ENCODE data around the gene PKD1L1. TPM values are rescaled to one million over a fixed set of nuclear protein-coding genes. Genes with fewer than 3 reads are reported as not detected.

The PKD1L1 gene
- total RNA-seq, 2 donors from 2014 or later: 0.16 to 0.61 TPM

GRCh38 chr7:47973739-47974138 is 25.5 kb upstream of the PKD1L1 start:
- Mint-ChIP-seq H3K36me3 (ENCODE audit: low read depth) (peaks cover 100% of the 10 kb centered on the region), H3K27me3 (no peaks in the 10 kb centered on the region), H3K4me3 (peak overlapping the region; percentile 3), H3K4me1 (peaks cover 46% of the 10 kb centered on the region), H3K9me3 (no peaks in the 10 kb centered on the region), H3K27ac (peak overlapping the region; percentile 72)
- ATAC-seq (replicated peaks): peak; percentile 76

GRCh38 chr7:47970761-47971160 is 22.5 kb upstream of the PKD1L1 start:
- Mint-ChIP-seq H3K9me3 (no peaks in the 10 kb centered on the region), H3K36me3 (ENCODE audit: low read depth) (peaks cover 100% of the 10 kb centered on the region), H3K27ac (peak overlapping the region; percentile 62), H3K27me3 (no peaks in the 10 kb centered on the region), H3K4me1 (peaks cover 29% of the 10 kb centered on the region), H3K4me3 (no peak overlapping the region)
- ATAC-seq (replicated peaks): no peak

- Mint-ChIP-seq H3K36me3 (ENCODE audit: low read depth) (peaks cover 100% of the 10 kb centered on the region), H3K9me3 (no peaks in the 10 kb centered on the region), H3K27ac (no peak overlapping the region), H3K4me1 (peaks cover 25% of the 10 kb centered on the region), H3K27me3 (no peaks in the 10 kb centered on the region), H3K4me3 (no peak overlapping the region)
- ATAC-seq (replicated peaks): peak; percentile 52
These were observed 20.8 kb upstream of the PKD1L1 start for GRCh38 chr7:47968847-47969774.

- Mint-ChIP-seq H3K36me3 (ENCODE audit: low read depth) (peaks cover 100% of the 10 kb centered on the region), H3K27ac (no peak overlapping the region), H3K27me3 (no peaks in the 10 kb centered on the region), H3K4me3 (no peak overlapping the region), H3K4me1 (peaks cover 16% of the 10 kb centered on the region), H3K9me3 (no peaks in the 10 kb centered on the region)
- no peak for ATAC-seq (replicated peaks)
These were observed 19.4 kb upstream of the PKD1L1 start for GRCh38 chr7:47967708-47968107.

GRCh38 chr7:47967123-47967522 is 18.9 kb upstream of the PKD1L1 start:
- peaks cover 100% of the 10 kb centered on the region for H3K36me3 Mint-ChIP-seq (ENCODE audit: low read depth)
- H3K4me3 Mint-ChIP-seq: no peak overlapping the region
- peak overlapping the region; percentile 34 for H3K27ac Mint-ChIP-seq
- ATAC-seq (replicated peaks): no peak
- peaks cover 12% of the 10 kb centered on the region for H3K4me1 Mint-ChIP-seq
- H3K9me3 Mint-ChIP-seq: no peaks in the 10 kb centered on the region
- no peaks in the 10 kb centered on the region for H3K27me3 Mint-ChIP-seq

- Mint-ChIP-seq H3K27me3 (no peaks in the 10 kb centered on the region), H3K4me3 (no peak overlapping the region), H3K9me3 (no peaks in the 10 kb centered on the region), H3K36me3 (ENCODE audit: low read depth) (peaks cover 100% of the 10 kb centered on the region), H3K27ac (no peak overlapping the region), H3K4me1 (peaks cover 5% of the 10 kb centered on the region)
- ATAC-seq (replicated peaks): no peak
These were observed 17.2 kb upstream of the PKD1L1 start for GRCh38 chr7:47965456-47965855.

- ATAC-seq (replicated peaks): no peak
- no peaks in the 10 kb centered on the region for H3K4me1 Mint-ChIP-seq
- H3K27ac Mint-ChIP-seq: no peak overlapping the region
- no peaks in the 10 kb centered on the region for H3K27me3 Mint-ChIP-seq
- H3K9me3 Mint-ChIP-seq: no peaks in the 10 kb centered on the region
- no peak overlapping the region for H3K4me3 Mint-ChIP-seq
- H3K36me3 Mint-ChIP-seq (ENCODE audit: low read depth): peaks cover 83% of the 10 kb centered on the region
These were observed 14.0 kb upstream of the PKD1L1 start for GRCh38 chr7:47962262-47962661.

- ATAC-seq (replicated peaks): no peak
- H3K4me1 Mint-ChIP-seq: no peaks in the 10 kb centered on the region
- peaks cover 63% of the 10 kb centered on the region for H3K36me3 Mint-ChIP-seq (ENCODE audit: low read depth)
- H3K27ac Mint-ChIP-seq: no peak overlapping the region
- no peaks in the 10 kb centered on the region for H3K27me3 Mint-ChIP-seq
- H3K9me3 Mint-ChIP-seq: no peaks in the 10 kb centered on the region
- H3K4me3 Mint-ChIP-seq: no peak overlapping the region
These were observed 8.9 kb upstream of the PKD1L1 start for GRCh38 chr7:47957156-47957555.

- Mint-ChIP-seq H3K4me1 (peaks cover 4% of the 10 kb centered on the region), H3K27me3 (no peaks in the 10 kb centered on the region), H3K27ac (peak overlapping the region; percentile 14), H3K4me3 (no peak overlapping the region), H3K36me3 (ENCODE audit: low read depth) (peaks cover 54% of the 10 kb centered on the region), H3K9me3 (no peaks in the 10 kb centered on the region)
- ATAC-seq (replicated peaks): no peak
These were observed 8.0 kb upstream of the PKD1L1 start for GRCh38 chr7:47956220-47956619.

- ATAC-seq (replicated peaks): peak; percentile 70
- peaks cover 4% of the 10 kb centered on the region for H3K4me1 Mint-ChIP-seq
- peaks cover 45% of the 10 kb centered on the region for H3K36me3 Mint-ChIP-seq (ENCODE audit: low read depth)
- no peak overlapping the region for H3K27ac Mint-ChIP-seq
- H3K27me3 Mint-ChIP-seq: no peaks in the 10 kb centered on the region
- no peak overlapping the region for H3K4me3 Mint-ChIP-seq
- H3K9me3 Mint-ChIP-seq: no peaks in the 10 kb centered on the region
These were observed 6.1 kb upstream of the PKD1L1 start for GRCh38 chr7:47954231-47954911.

- Mint-ChIP-seq H3K9me3 (no peaks in the 10 kb centered on the region), H3K27ac (peak overlapping the region; percentile 26), H3K27me3 (no peaks in the 10 kb centered on the region), H3K4me1 (peaks cover 4% of the 10 kb centered on the region), H3K4me3 (no peak overlapping the region), H3K36me3 (ENCODE audit: low read depth) (peaks cover 45% of the 10 kb centered on the region)
- ATAC-seq (replicated peaks): peak; percentile 51
These were observed 5.6 kb upstream of the PKD1L1 start for GRCh38 chr7:47953822-47954221.

GRCh38 chr7:47952224-47952623 is 4.0 kb upstream of the PKD1L1 start:
- Mint-ChIP-seq H3K27ac (no peak overlapping the region), H3K27me3 (no peaks in the 10 kb centered on the region), H3K4me1 (peaks cover 4% of the 10 kb centered on the region), H3K4me3 (no peak overlapping the region), H3K36me3 (ENCODE audit: low read depth) (peaks cover 30% of the 10 kb centered on the region), H3K9me3 (no peaks in the 10 kb centered on the region)
- ATAC-seq (replicated peaks): no peak

- no peaks in the 10 kb centered on the region for H3K27me3 Mint-ChIP-seq
- H3K27ac Mint-ChIP-seq: no peak overlapping the region
- H3K9me3 Mint-ChIP-seq: no peaks in the 10 kb centered on the region
- H3K36me3 Mint-ChIP-seq (ENCODE audit: low read depth): peaks cover 22% of the 10 kb centered on the region
- no peak for ATAC-seq (replicated peaks)
- H3K4me1 Mint-ChIP-seq: peaks cover 4% of the 10 kb centered on the region
- no peak overlapping the region for H3K4me3 Mint-ChIP-seq
These were observed 3.1 kb upstream of the PKD1L1 start for GRCh38 chr7:47951374-47951773.

- H3K36me3 Mint-ChIP-seq (ENCODE audit: low read depth): peaks cover 15% of the 10 kb centered on the region
- H3K9me3 Mint-ChIP-seq: no peaks in the 10 kb centered on the region
- ATAC-seq (replicated peaks): no peak
- H3K27me3 Mint-ChIP-seq: no peaks in the 10 kb centered on the region
- H3K4me1 Mint-ChIP-seq: peaks cover 4% of the 10 kb centered on the region
- no peak overlapping the region for H3K27ac Mint-ChIP-seq
- H3K4me3 Mint-ChIP-seq: no peak overlapping the region
These were observed 2.4 kb upstream of the PKD1L1 start for GRCh38 chr7:47950714-47951113.

GRCh38 chr7:47949703-47950102 is 1.4 kb upstream of the PKD1L1 start:
- no peak overlapping the region for H3K27ac Mint-ChIP-seq
- H3K4me1 Mint-ChIP-seq: peaks cover 4% of the 10 kb centered on the region
- no peak for ATAC-seq (replicated peaks)
- peaks cover 5% of the 10 kb centered on the region for H3K36me3 Mint-ChIP-seq (ENCODE audit: low read depth)
- H3K9me3 Mint-ChIP-seq: no peaks in the 10 kb centered on the region
- H3K27me3 Mint-ChIP-seq: no peaks in the 10 kb centered on the region
- H3K4me3 Mint-ChIP-seq: no peak overlapping the region
